ENCODE measurements around the gene IGFL1. TPM values are rescaled to one million over a fixed set of nuclear protein-coding genes. Genes with fewer than 3 reads are reported as not detected.

The IGFL1 gene
- total RNA-seq, 1 experiment from 2014 or later = not detected

- TF ChIP-seq YY1 (IDR thresholded peaks at IDR 0.05; ENCODE audit: extremely low read depth, insufficient replicate concordance, low read depth, low read length) (no peak), ZNF274 (IDR thresholded peaks at IDR 0.05; ENCODE audit: low read depth, low read length) (no peak)
These were observed 48.7 kb upstream of the IGFL1 start (continued) for GRCh38 chr19:46180701-46181387.

- H3K27ac ChIP-seq (ENCODE audit: low read depth, low read length) = no peak overlapping the region
- DNase-seq (ENCODE audit: low read depth, low spot score) (no peak), ATAC-seq (no peak)
- BruUV-seq (replicated peaks) = no TSS peak
- POLR2A ChIA-PET = no interaction called here
- intact Hi-C loops (cut with micrococcal nuclease) = no loop called here
- RAD21 ChIA-PET (ENCODE audit: low non-redundant PET in 1 of 2, low total read pairs in 2 of 2, uncharacterized antibody in 2 of 2, unreplicated experiment in 2 of 2) = no interaction called here
- H3K4me2 ChIP-seq (ENCODE audit: low read length) = peak overlapping the region; percentile 22; the same call in 1 of the 2 replicates
- H3K36me3 ChIP-seq (ENCODE audit: control insufficient read depth in 1 of 2, insufficient read depth in 2 of 2, low read length in 2 of 2) = no peaks in the 10 kb centered on the region
- no peak for TF ChIP-seq CEBPB (IDR thresholded peaks at IDR 0.05; ENCODE audit: low read depth)
- no peak for TF ChIP-seq ZFX (IDR thresholded peaks at IDR 0.05)
- no peak for TF ChIP-seq CBX3 (IDR thresholded peaks at IDR 0.05; ENCODE audit: low read depth)
- TF ChIP-seq EZH2 (IDR thresholded peaks at IDR 0.05) = no peak
- H3K9me2 ChIP-seq (ENCODE audit: insufficient read depth) = no peaks in the 10 kb centered on the region
- peaks cover 0 to 16% of the 10 kb centered on the region in 2 experiments; a peak in 3 of 4 replicates for H3K4me1 ChIP-seq (ENCODE audit: control insufficient read depth in 1 of 2, insufficient read depth in 2 of 2, low read length in 2 of 2)
- no peak overlapping the region for H3K4me3 ChIP-seq (replicated peaks in 1 of 2; ENCODE audit: low read depth in 1 of 2, low read length in 2 of 2)
- H4K20me1 ChIP-seq (ENCODE audit: insufficient read depth) = no peaks in the 10 kb centered on the region
- H3K9ac ChIP-seq (ENCODE audit: low read length) = no peak overlapping the region
- no peak overlapping the region for H2AFZ ChIP-seq (ENCODE audit: low read depth, low read length, poor library complexity, severe bottlenecking)
- H3K79me2 ChIP-seq (ENCODE audit: insufficient read depth, low read length) = no peaks in the 10 kb centered on the region
- no peaks in the 10 kb centered on the region for H3K9me3 ChIP-seq (ENCODE audit: control insufficient read depth in 1 of 2, insufficient read depth in 1 of 2, low read depth in 1 of 2, low read length in 2 of 2)
- CTCF ChIA-PET = interaction anchor here (1.5 to 2.0 kb wide), 2 partner anchors 8 to 99 kb away, joined by 4 to 6 read pairs; no protein-coding TSS in a partner anchor
- peaks cover 5% of the 10 kb centered on the region; the same call in 1 of the 2 replicates for H3K27me3 ChIP-seq (ENCODE audit: insufficient read depth, low read length)
These were observed 48.2 kb upstream of the IGFL1 start for GRCh38 chr19:46181388-46181779.

GRCh38 chr19:46182476-46182875, 47.1 kb upstream of the IGFL1 start:
- H3K9me2 ChIP-seq (ENCODE audit: insufficient read depth) = no peaks in the 10 kb centered on the region
- ChIA-PET RAD21 (ENCODE audit: low non-redundant PET in 1 of 2, low total read pairs in 2 of 2, uncharacterized antibody in 2 of 2, unreplicated experiment in 2 of 2) (no interaction called here), POLR2A (no interaction called here), CTCF (no interaction called here)
- peaks cover 11% of the 10 kb centered on the region; the same call in 1 of the 2 replicates for H3K27me3 ChIP-seq (ENCODE audit: insufficient read depth, low read length)
- intact Hi-C loops (cut with micrococcal nuclease) = no loop called here
- peaks cover 0 to 16% of the 10 kb centered on the region in 2 experiments; a peak in 3 of 4 replicates for H3K4me1 ChIP-seq (ENCODE audit: control insufficient read depth in 1 of 2, insufficient read depth in 2 of 2, low read length in 2 of 2)
- DNase-seq (ENCODE audit: low read depth, low spot score) = no peak
- H3K4me3 ChIP-seq (replicated peaks in 1 of 2; ENCODE audit: low read depth in 1 of 2, low read length in 2 of 2) = no peak overlapping the region
- no peak overlapping the region for H3K27ac ChIP-seq (ENCODE audit: low read depth, low read length)
- H4K20me1 ChIP-seq (ENCODE audit: insufficient read depth) = no peaks in the 10 kb centered on the region
- no peak for TF ChIP-seq EGR1 (IDR thresholded peaks at IDR 0.05; ENCODE audit: low read depth)
- no peak for TF ChIP-seq CTCF (IDR thresholded peaks at IDR 0.05 in 2 of 3, conservative IDR thresholded peaks at IDR 0.05 in 1 of 3; ENCODE audit: borderline replicate concordance in 1 of 3, insufficient read depth in 1 of 3, low read depth in 2 of 3, low read length in 2 of 3)
- TF ChIP-seq SRF (IDR thresholded peaks at IDR 0.05; ENCODE audit: low read depth) = no peak
- no peak for TF ChIP-seq TCF7L2 (IDR thresholded peaks at IDR 0.05; ENCODE audit: borderline replicate concordance, extremely low read depth, insufficient read depth, insufficient read length)
- no peak for TF ChIP-seq ATF3 (IDR thresholded peaks at IDR 0.05)
- no peak for TF ChIP-seq MAX (IDR thresholded peaks at IDR 0.05)
- no peak for TF ChIP-seq CBX3 (IDR thresholded peaks at IDR 0.05; ENCODE audit: low read depth)
- no peak for TF ChIP-seq POLR2AphosphoS5 (IDR thresholded peaks at IDR 0.05; ENCODE audit: low read depth, low read length)
- no peaks in the 10 kb centered on the region for H3K36me3 ChIP-seq (ENCODE audit: control insufficient read depth in 1 of 2, insufficient read depth in 2 of 2, low read length in 2 of 2)
- no peak overlapping the region for H2AFZ ChIP-seq (ENCODE audit: low read depth, low read length, poor library complexity, severe bottlenecking)
- H3K9me3 ChIP-seq (ENCODE audit: control insufficient read depth in 1 of 2, insufficient read depth in 1 of 2, low read depth in 1 of 2, low read length in 2 of 2) = no peaks in the 10 kb centered on the region
- no peak overlapping the region for H3K9ac ChIP-seq (ENCODE audit: low read length)
- no TSS peak for BruUV-seq (replicated peaks)
- H3K4me2 ChIP-seq (ENCODE audit: low read length) = no peak overlapping the region
- H3K79me2 ChIP-seq (ENCODE audit: insufficient read depth, low read length) = no peaks in the 10 kb centered on the region
- ATAC-seq = no peak
